Measurements from ENCODE around the gene LTF.

The LTF gene

GRCh38 chr3:46483825-46484224 lies 19.1 kb upstream of the LTF start:
- DNase-seq (ENCODE audit: insufficient read length, low spot score) = no peak
- TF ChIP-seq TAF1 (IDR thresholded peaks at IDR 0.05; ENCODE audit: low read depth, low read length) (no peak), POLR2AphosphoS5 (IDR thresholded peaks at IDR 0.05; ENCODE audit: low read depth, low read length) (no peak), POU2F2 (IDR thresholded peaks at IDR 0.05; ENCODE audit: low read depth, low read length) (no peak), SPI1 (IDR thresholded peaks at IDR 0.05; ENCODE audit: low read depth, low read length) (no peak), POLR2A (IDR thresholded peaks at IDR 0.05; ENCODE audit: low read depth, low read length) (no peak), PAX5 (IDR thresholded peaks at IDR 0.05; ENCODE audit: insufficient read depth, low read length, severe bottlenecking) (no peak)
- peak; percentile 13 for FAIRE-seq

- no peak for FAIRE-seq
- no peak for DNase-seq (ENCODE audit: insufficient read length, low spot score)
- TF ChIP-seq POLR2A (IDR thresholded peaks at IDR 0.05; ENCODE audit: low read depth, low read length) (no peak), POU2F2 (IDR thresholded peaks at IDR 0.05; ENCODE audit: low read depth, low read length) (no peak), SPI1 (IDR thresholded peaks at IDR 0.05; ENCODE audit: low read depth, low read length) (no peak), PAX5 (IDR thresholded peaks at IDR 0.05; ENCODE audit: insufficient read depth, low read length, severe bottlenecking) (no peak), POLR2AphosphoS5 (IDR thresholded peaks at IDR 0.05; ENCODE audit: low read depth, low read length) (no peak), TAF1 (IDR thresholded peaks at IDR 0.05; ENCODE audit: low read depth, low read length) (no peak)
Observed at GRCh38 chr3:46482632-46483350, 18.1 kb upstream of the LTF start.

DNA sequence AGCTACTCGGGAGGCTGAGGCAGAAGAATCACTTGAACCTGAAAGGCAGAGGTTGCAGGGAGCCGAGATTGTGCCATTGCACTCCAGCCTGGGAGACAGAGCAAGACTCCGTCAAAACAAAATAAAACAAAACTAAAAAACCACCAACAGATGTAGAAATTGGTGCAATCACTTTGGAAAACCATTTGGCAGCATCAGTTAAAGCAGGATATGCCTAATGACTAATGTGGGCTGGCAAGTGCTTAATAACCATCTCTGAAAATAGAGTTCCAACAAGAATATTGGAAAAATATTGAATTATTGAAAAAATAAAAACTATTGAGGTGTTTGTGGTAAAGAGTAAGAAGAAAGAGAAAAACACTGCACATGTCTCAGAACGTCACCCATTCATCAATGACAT lies 16.9 kb upstream of the LTF start:
- no peak for FAIRE-seq
- no peak for DNase-seq (ENCODE audit: insufficient read length, low spot score)
- no peak for TF ChIP-seq SPI1 (IDR thresholded peaks at IDR 0.05; ENCODE audit: low read depth, low read length)
- TF ChIP-seq POLR2A (IDR thresholded peaks at IDR 0.05; ENCODE audit: low read depth, low read length) = no peak
- no peak for TF ChIP-seq PAX5 (IDR thresholded peaks at IDR 0.05; ENCODE audit: insufficient read depth, low read length, severe bottlenecking)
- no peak for TF ChIP-seq POLR2AphosphoS5 (IDR thresholded peaks at IDR 0.05; ENCODE audit: low read depth, low read length)
- no peak for TF ChIP-seq TAF1 (IDR thresholded peaks at IDR 0.05; ENCODE audit: low read depth, low read length)
- TF ChIP-seq POU2F2 (IDR thresholded peaks at IDR 0.05; ENCODE audit: low read depth, low read length) = no peak

- no peak for TF ChIP-seq SPI1 (IDR thresholded peaks at IDR 0.05; ENCODE audit: low read depth, low read length)
- no peak for TF ChIP-seq POLR2A (IDR thresholded peaks at IDR 0.05; ENCODE audit: low read depth, low read length)
- no peak for TF ChIP-seq POU2F2 (IDR thresholded peaks at IDR 0.05; ENCODE audit: low read depth, low read length)
- no peak for TF ChIP-seq PAX5 (IDR thresholded peaks at IDR 0.05; ENCODE audit: insufficient read depth, low read length, severe bottlenecking)
- no peak for TF ChIP-seq POLR2AphosphoS5 (IDR thresholded peaks at IDR 0.05; ENCODE audit: low read depth, low read length)
- TF ChIP-seq TAF1 (IDR thresholded peaks at IDR 0.05; ENCODE audit: low read depth, low read length) = no peak
- no peak for FAIRE-seq
- no peak for DNase-seq (ENCODE audit: insufficient read length, low spot score)
Observed at GRCh38 chr3:46480491-46481195, 15.9 kb upstream of the LTF start.

- TF ChIP-seq POU2F2 (IDR thresholded peaks at IDR 0.05; ENCODE audit: low read depth, low read length) (no peak), TAF1 (IDR thresholded peaks at IDR 0.05; ENCODE audit: low read depth, low read length) (no peak), POLR2AphosphoS5 (IDR thresholded peaks at IDR 0.05; ENCODE audit: low read depth, low read length) (no peak), POLR2A (IDR thresholded peaks at IDR 0.05; ENCODE audit: low read depth, low read length) (no peak), PAX5 (IDR thresholded peaks at IDR 0.05; ENCODE audit: insufficient read depth, low read length, severe bottlenecking) (no peak), SPI1 (IDR thresholded peaks at IDR 0.05; ENCODE audit: low read depth, low read length) (no peak)
- DNase-seq (ENCODE audit: insufficient read length, low spot score) (no peak), FAIRE-seq (no peak)
Observed at GRCh38 chr3:46479696-46480095, 15.0 kb upstream of the LTF start.

- no peak for DNase-seq (ENCODE audit: insufficient read length, low spot score)
- no peak for TF ChIP-seq POU2F2 (IDR thresholded peaks at IDR 0.05; ENCODE audit: low read depth, low read length)
- TF ChIP-seq TAF1 (IDR thresholded peaks at IDR 0.05; ENCODE audit: low read depth, low read length) = no peak
- no peak for TF ChIP-seq POLR2A (IDR thresholded peaks at IDR 0.05; ENCODE audit: low read depth, low read length)
- no peak for TF ChIP-seq SPI1 (IDR thresholded peaks at IDR 0.05; ENCODE audit: low read depth, low read length)
- TF ChIP-seq POLR2AphosphoS5 (IDR thresholded peaks at IDR 0.05; ENCODE audit: low read depth, low read length) = no peak
- TF ChIP-seq PAX5 (IDR thresholded peaks at IDR 0.05; ENCODE audit: insufficient read depth, low read length, severe bottlenecking) = no peak
- no peak for FAIRE-seq
Observed at GRCh38 chr3:46479021-46479420, 14.3 kb upstream of the LTF start.

GRCh38 chr3:46478341-46478740 lies 13.6 kb upstream of the LTF start:
- no peak for TF ChIP-seq SPI1 (IDR thresholded peaks at IDR 0.05; ENCODE audit: low read depth, low read length)
- TF ChIP-seq POLR2AphosphoS5 (IDR thresholded peaks at IDR 0.05; ENCODE audit: low read depth, low read length) = no peak
- TF ChIP-seq PAX5 (IDR thresholded peaks at IDR 0.05; ENCODE audit: insufficient read depth, low read length, severe bottlenecking) = no peak
- no peak for TF ChIP-seq TAF1 (IDR thresholded peaks at IDR 0.05; ENCODE audit: low read depth, low read length)
- no peak for TF ChIP-seq POU2F2 (IDR thresholded peaks at IDR 0.05; ENCODE audit: low read depth, low read length)
- TF ChIP-seq POLR2A (IDR thresholded peaks at IDR 0.05; ENCODE audit: low read depth, low read length) = no peak
- DNase-seq (ENCODE audit: insufficient read length, low spot score) (no peak), FAIRE-seq (no peak)

DNA sequence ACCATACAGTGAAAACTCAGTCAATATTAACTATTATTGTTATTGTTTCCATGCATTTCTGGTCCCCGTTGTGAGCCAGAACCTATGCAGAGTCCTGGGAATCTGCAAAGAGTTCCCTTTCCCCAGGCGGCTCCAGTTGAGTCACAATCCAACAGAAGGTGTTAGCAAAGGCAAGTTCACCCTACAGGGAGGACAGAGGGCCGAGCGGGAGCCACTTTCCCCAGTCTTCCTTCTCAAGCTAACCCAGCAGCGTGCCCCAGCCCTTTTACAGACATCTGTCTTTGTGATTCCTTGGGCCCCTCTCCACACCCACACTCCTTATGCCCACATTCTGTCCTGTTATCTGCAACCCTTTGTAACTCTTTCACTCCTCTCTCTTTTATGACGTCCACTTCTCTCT lies 13.1 kb upstream of the LTF start:
- FAIRE-seq (no peak), DNase-seq (ENCODE audit: insufficient read length, low spot score) (no peak)
- no peak for TF ChIP-seq POU2F2 (IDR thresholded peaks at IDR 0.05; ENCODE audit: low read depth, low read length)
- TF ChIP-seq PAX5 (IDR thresholded peaks at IDR 0.05; ENCODE audit: insufficient read depth, low read length, severe bottlenecking) = no peak
- TF ChIP-seq TAF1 (IDR thresholded peaks at IDR 0.05; ENCODE audit: low read depth, low read length) = no peak
- TF ChIP-seq POLR2A (IDR thresholded peaks at IDR 0.05; ENCODE audit: low read depth, low read length) = no peak
- TF ChIP-seq SPI1 (IDR thresholded peaks at IDR 0.05; ENCODE audit: low read depth, low read length) = no peak
- TF ChIP-seq POLR2AphosphoS5 (IDR thresholded peaks at IDR 0.05; ENCODE audit: low read depth, low read length) = no peak

GRCh38 chr3:46477145-46477544 lies 12.4 kb upstream of the LTF start:
- DNase-seq (ENCODE audit: insufficient read length, low spot score) (no peak), FAIRE-seq (no peak)
- TF ChIP-seq POU2F2 (IDR thresholded peaks at IDR 0.05; ENCODE audit: low read depth, low read length) (no peak), TAF1 (IDR thresholded peaks at IDR 0.05; ENCODE audit: low read depth, low read length) (no peak), SPI1 (IDR thresholded peaks at IDR 0.05; ENCODE audit: low read depth, low read length) (no peak), POLR2AphosphoS5 (IDR thresholded peaks at IDR 0.05; ENCODE audit: low read depth, low read length) (no peak), PAX5 (IDR thresholded peaks at IDR 0.05; ENCODE audit: insufficient read depth, low read length, severe bottlenecking) (no peak), POLR2A (IDR thresholded peaks at IDR 0.05; ENCODE audit: low read depth, low read length) (no peak)

Measured in GM12891 (cell line).